Astrocyte (in vitro differentiated cells and primary cell): ENCODE data around the gene HSD17B4. TPM values are rescaled to one million over a fixed set of nuclear protein-coding genes. Genes with fewer than 3 reads are reported as not detected.

Source experiments
- DNase-seq: peaks from one replicate; pipeline ENCODE4 v3.0.0-alpha.2; 2010; ENCODE audit warnings: low read depth
- FAIRE-seq: peaks from 2 replicates; lab custom pipeline; 2011; peaks lifted over from hg19 to GRCh38; lab: Jason Lieb, UNC
- H2AFZ ChIP-seq: 2 replicates; pipeline ENCODE4 v1.6.0; 2012; ENCODE audit warnings: low read depth, low read length, inconsistent platforms
- H3K27ac ChIP-seq: 2 replicates; pipeline ENCODE4 v1.5.1; 2011; ENCODE audit warnings: low read depth, low read length, inconsistent platforms
- H3K27me3 ChIP-seq: 2 replicates; pipeline ENCODE4 v1.6.0; 2011; ENCODE audit warnings: low read length, inconsistent platforms; ENCODE audit not compliant: insufficient read depth
- H3K36me3 ChIP-seq: 2 replicates; pipeline ENCODE4 v1.5.1; 2011; ENCODE audit warnings: low read length, inconsistent platforms; ENCODE audit not compliant: insufficient read depth
- H3K4me1 ChIP-seq: 2 replicates; pipeline ENCODE4 v1.5.1; 2011; ENCODE audit warnings: low read length, inconsistent platforms; ENCODE audit not compliant: insufficient read depth
- H3K4me2 ChIP-seq: 2 replicates; pipeline ENCODE4 v1.6.0; 2012; ENCODE audit warnings: low read length, inconsistent platforms
- H3K4me3 ChIP-seq: 2 replicates; pipeline ENCODE4 v1.5.1; 2011; ENCODE audit warnings: low read depth, mild to moderate bottlenecking, low read length, inconsistent platforms; ENCODE audit not compliant: insufficient read depth
- H3K79me2 ChIP-seq: 2 replicates; pipeline ENCODE4 v1.6.0; 2012; ENCODE audit warnings: mild to moderate bottlenecking, low read length, inconsistent platforms; ENCODE audit not compliant: insufficient read depth
- H3K9ac ChIP-seq: 2 replicates; pipeline ENCODE4 v1.6.0; 2012; ENCODE audit warnings: mild to moderate bottlenecking, low read length, inconsistent platforms
- H3K9me3 ChIP-seq: 2 replicates; pipeline ENCODE4 v1.5.1; 2012; ENCODE audit warnings: low read depth, mild to moderate bottlenecking, low read length, inconsistent platforms; ENCODE audit not compliant: insufficient read depth
- H4K20me1 ChIP-seq: 2 replicates; pipeline ENCODE4 v1.6.0; 2012; ENCODE audit warnings: low read length, inconsistent platforms; ENCODE audit not compliant: insufficient read depth
- H3K27ac Mint-ChIP-seq: one replicate; pipeline ENCODE4 v1.8.0; 2021; ENCODE audit warnings: mild to moderate bottlenecking, mixed read lengths; ENCODE audit not compliant: unreplicated experiment
- H3K27me3 Mint-ChIP-seq: one replicate; pipeline ENCODE4 v1.8.0; 2021; ENCODE audit warnings: low read depth, mixed read lengths; ENCODE audit not compliant: unreplicated experiment
- H3K36me3 Mint-ChIP-seq: one replicate; pipeline ENCODE4 v1.8.0; 2021; ENCODE audit warnings: low read depth, mixed read lengths; ENCODE audit not compliant: unreplicated experiment
- H3K4me1 Mint-ChIP-seq: one replicate; pipeline ENCODE4 v1.8.0; 2021; ENCODE audit warnings: low read depth, mixed read lengths; ENCODE audit not compliant: unreplicated experiment
- H3K4me3 Mint-ChIP-seq: one replicate; pipeline ENCODE4 v1.8.0; 2021; ENCODE audit warnings: mild to moderate bottlenecking, moderate library complexity, mixed read lengths; ENCODE audit not compliant: unreplicated experiment
- H3K9me3 Mint-ChIP-seq: one replicate; pipeline ENCODE4 v1.8.0; 2021; ENCODE audit warnings: mild to moderate bottlenecking, mixed read lengths; ENCODE audit not compliant: unreplicated experiment
- CTCF ChIP-seq: IDR thresholded peaks from 2 replicates; pipeline ENCODE4 v1.5.1; 2011; ENCODE audit warnings: low read depth, mild to moderate bottlenecking, inconsistent platforms, low read length, moderate library complexity; ENCODE audit not compliant: insufficient read depth
- EZH2 ChIP-seq: IDR thresholded peaks from 2 replicates; pipeline ENCODE4 v1.6.1; 2012; ENCODE audit warnings: mild to moderate bottlenecking, low read length, inconsistent platforms; ENCODE audit not compliant: insufficient read depth
- total RNA-seq: library from RNA; stranded (reverse); gene quantifications from 2 replicates; pipeline ENCODE4 v1.2.1, GENCODE V29; 2021

HSD17B4 gene
- total RNA-seq, 1 donor from 2014 or later, result 108 TPM

GRCh38 chr5:119468286-119468685 lies 16.0 kb downstream of the HSD17B4 start:
- Mint-ChIP-seq H3K27me3 (no peaks in the 10 kb centered on the region), H3K9me3 (peaks cover 5% of the 10 kb centered on the region), H3K4me1 (peaks cover 4% of the 10 kb centered on the region), H3K4me3 (no peak overlapping the region), H3K36me3 (peaks cover 18% of the 10 kb centered on the region), H3K27ac (no peak overlapping the region)
- H3K27ac ChIP-seq, result no peak overlapping the region
- no peak overlapping the region for H3K4me2 ChIP-seq
- no peak overlapping the region for H3K9ac ChIP-seq
- no peak overlapping the region for H3K4me3 ChIP-seq
- no peak overlapping the region for H2AFZ ChIP-seq
- H3K4me1 ChIP-seq, result no peaks in the 10 kb centered on the region
- peaks cover 2% of the 10 kb centered on the region for H3K36me3 ChIP-seq
- H3K79me2 ChIP-seq, result peaks cover 29% of the 10 kb centered on the region
- H3K27me3 ChIP-seq, result no peaks in the 10 kb centered on the region
- H4K20me1 ChIP-seq, result peaks cover 13% of the 10 kb centered on the region
- DNase-seq (no peak), FAIRE-seq (no peak)
- TF ChIP-seq EZH2, result no peak
- no peaks in the 10 kb centered on the region for H3K9me3 ChIP-seq

- H3K4me3 Mint-ChIP-seq, result no peak overlapping the region
- Histone ChIP-seq H3K79me2 (peaks cover 26% of the 10 kb centered on the region), H3K9me3 (no peaks in the 10 kb centered on the region), H3K27ac (no peak overlapping the region), H3K4me2 (no peak overlapping the region), H4K20me1 (peaks cover 13% of the 10 kb centered on the region), H3K9ac (no peak overlapping the region), H3K27me3 (no peaks in the 10 kb centered on the region), H3K4me3 (no peak overlapping the region), H2AFZ (no peak overlapping the region), H3K4me1 (no peaks in the 10 kb centered on the region), H3K36me3 (peaks cover 5% of the 10 kb centered on the region)
- FAIRE-seq (no peak), DNase-seq (no peak)
- no peaks in the 10 kb centered on the region for H3K27me3 Mint-ChIP-seq
- H3K4me1 Mint-ChIP-seq, result peaks cover 8% of the 10 kb centered on the region
- H3K27ac Mint-ChIP-seq, result no peak overlapping the region
- TF ChIP-seq EZH2 (no peak), CTCF (no peak)
- peaks cover 5% of the 10 kb centered on the region for H3K9me3 Mint-ChIP-seq
- H3K36me3 Mint-ChIP-seq, result peaks cover 14% of the 10 kb centered on the region
These were observed 17.9 kb downstream of the HSD17B4 start for GRCh38 chr5:119470105-119470763.

GRCh38 chr5:119470851-119471451 lies 18.7 kb downstream of the HSD17B4 start:
- H3K27me3 Mint-ChIP-seq, result no peaks in the 10 kb centered on the region
- no peak overlapping the region for H3K4me3 Mint-ChIP-seq
- peaks cover 13% of the 10 kb centered on the region for H4K20me1 ChIP-seq
- no peak overlapping the region for H2AFZ ChIP-seq
- H3K27me3 ChIP-seq, result no peaks in the 10 kb centered on the region
- peaks cover 5% of the 10 kb centered on the region for H3K9me3 Mint-ChIP-seq
- H3K79me2 ChIP-seq, result peaks cover 21% of the 10 kb centered on the region
- H3K36me3 Mint-ChIP-seq, result peaks cover 13% of the 10 kb centered on the region
- peaks cover 8% of the 10 kb centered on the region for H3K4me1 Mint-ChIP-seq
- H3K9me3 ChIP-seq, result no peaks in the 10 kb centered on the region
- no peak overlapping the region for H3K27ac ChIP-seq
- H3K4me3 ChIP-seq, result no peak overlapping the region
- peak; percentile 91 for TF ChIP-seq CTCF
- no peak for TF ChIP-seq EZH2
- no peak overlapping the region for H3K9ac ChIP-seq
- H3K4me1 ChIP-seq, result no peaks in the 10 kb centered on the region
- H3K4me2 ChIP-seq, result no peak overlapping the region
- peaks cover 5% of the 10 kb centered on the region for H3K36me3 ChIP-seq
- FAIRE-seq, result peak; percentile 26
- H3K27ac Mint-ChIP-seq, result no peak overlapping the region
- DNase-seq, result peak; percentile 26
